Right lobe of liver (tissue), 6 donors: ENCODE data around the gene TSPOAP1. TPM values are rescaled to one million over a fixed set of nuclear protein-coding genes. Genes with fewer than 3 reads are reported as not detected.

Source experiments
- ATAC-seq, 4 donors: fragments of 200-7000 bp; cut with Tn5 transposase; one replicate each; pipeline ENCODE4 v1.9.1; 2020; ENCODE audit warnings: mild to moderate bottlenecking in 4 of 4, moderate library complexity in 4 of 4
- DNase-seq, 3 donors: peaks; one replicate each; pipeline ENCODE4 v3.0.0-alpha.2; 2020
- H3K27ac ChIP-seq, 3 donors: fragments of 200-600 bp; one replicate each; pipeline ENCODE4 v1.8.0; 2022
- H3K27me3 ChIP-seq, 2 donors: fragments of 200-600 bp; one replicate each; pipeline ENCODE4 v1.8.0; 2022
- H3K36me3 ChIP-seq, 4 donors: fragments of 200-600 bp; sonication (generic) in 1 of 4; one replicate each; pipeline versions ENCODE4 v1.5.1 to v1.8.0; 2017 to 2022; ENCODE audit warnings: control low read depth in 1 of 4
- H3K4me1 ChIP-seq, 4 donors: fragments of 200-600 bp; sonication (generic) in 1 of 4; one replicate each; pipeline versions ENCODE4 v1.5.1 to v1.8.0; 2017 to 2022; ENCODE audit warnings: control low read depth in 1 of 4
- H3K4me3 ChIP-seq, 3 donors: fragments of 200-600 bp; one replicate each; pipeline ENCODE4 v1.8.0; 2022
- H3K9me3 ChIP-seq, 4 donors: fragments of 200-600 bp; sonication (generic) in 1 of 4; one replicate each; pipeline versions ENCODE4 v1.5.1 to v1.8.0; 2017 to 2022; ENCODE audit warnings: control low read depth in 1 of 4
- CTCF ChIP-seq, 4 donors: fragments of 200-600 bp in 3 of 4; fragments of 450-650 bp in 1 of 4; IDR thresholded peaks; one replicate each; pipeline versions ENCODE4 v1.5.1 to v1.8.0; 2016 to 2022; ENCODE audit warnings: antibody characterized with exemption in 4 of 4, mild to moderate bottlenecking in 2 of 4
- POLR2A ChIP-seq: fragments of 450-650 bp; IDR thresholded peaks from one replicate; pipeline ENCODE4 v1.6.1; 2017; ENCODE audit warnings: antibody characterized with exemption, mild to moderate bottlenecking
- WGBS: methylation state at CpG from one replicate; pipeline ENCODE4 v1.1.6; 2018; ENCODE audit warnings: low coverage, low lambda C conversion rate; ENCODE audit not compliant: insufficient coverage; ENCODE audit errors: missing lambda C conversion rate; 5-methylcytosine and 5-hydroxymethylcytosine counted together
- intact Hi-C, 2 donors: fragments of 100-400 bp; cut with DNase I; formaldehyde crosslinking; loops; one replicate each; pipeline versions ENCODE4 v1.11.2 to v1.14.1; 2022
- total RNA-seq, 6 experiments: library from RNA; depleted of rRNA in 2 of 6; stranded (reverse); fragments of >200 nt in 2 of 6; fragmentation: NEBNext Ultra II Directional in 3 of 6; extraction: Animal tissue kit (Norgen Biotek cat#: 25700) in 3 of 6; gene quantifications; one replicate each; pipeline versions ENCODE4 v1.1.0 to v1.2.4, GENCODE V29; 2016 to 2023
- donor health status: DM: no; HTN: yes; CAD: no.
- donor health status: DM: no; HTN: no; CAD: no.
- donor health status: DM: no; HTN: no; CAD: no.
- donor health status: DM: no; HTN: yes; CAD: no.
- donor health status: DM: no; HTN: yes; CAD: no.

The TSPOAP1 gene
- total RNA-seq, 6 experiments from 2014 or later = 0.87 to 8.3 (median 3.8) TPM

GRCh38 chr17:58305626-58306025, 23.0 kb downstream of the TSPOAP1 start:
- intact Hi-C loops = no loop called here
- TF ChIP-seq CTCF (IDR thresholded peaks at IDR 0.05) (no peak), POLR2A (no peak)
- WGBS = 93% methylated on average over 3 of the region's 8 CpGs
- Histone ChIP-seq H3K27me3 (no peaks in the 10 kb centered on the region), H3K36me3 (no peaks in the 10 kb centered on the region), H3K4me1 (no peaks in the 10 kb centered on the region), H3K27ac (no peak overlapping the region), H3K4me3 (no peak overlapping the region), H3K9me3 (no peaks in the 10 kb centered on the region)
- ATAC-seq (no peak), DNase-seq (no peak)

- ATAC-seq = no peak
- no peaks in the 10 kb centered on the region for H3K4me1 ChIP-seq
- intact Hi-C loops = loop anchor here in 1 of 2 donors (5.0 kb wide), 1 partner anchor 142 kb away; no protein-coding TSS in a partner anchor
- peak in 1 of 3 donors; percentile 42 for DNase-seq
- H3K9me3 ChIP-seq = no peaks in the 10 kb centered on the region
- no peaks in the 10 kb centered on the region for H3K27me3 ChIP-seq
- no peak for TF ChIP-seq POLR2A
- no peak for TF ChIP-seq CTCF (IDR thresholded peaks at IDR 0.05)
- WGBS = 80% methylated on average over 1 of the region's 14 CpGs
- H3K36me3 ChIP-seq = no peaks in the 10 kb centered on the region
- no peak overlapping the region for H3K4me3 ChIP-seq
- H3K27ac ChIP-seq = no peak overlapping the region
These were observed 23.7 kb downstream of the TSPOAP1 start for GRCh38 chr17:58304750-58305486.

GRCh38 chr17:58303971-58304749, 24.4 kb downstream of the TSPOAP1 start:
- peak in 2 of 3 donors; percentile 59 to 68 for DNase-seq
- H3K36me3 ChIP-seq = no peaks in the 10 kb centered on the region
- no peaks in the 10 kb centered on the region for H3K27me3 ChIP-seq
- 41% methylated on average over 9 of the region's 10 CpGs for WGBS
- H3K4me3 ChIP-seq = no peak overlapping the region
- no peak overlapping the region for H3K27ac ChIP-seq
- TF ChIP-seq POLR2A (no peak), CTCF (IDR thresholded peaks at IDR 0.05) (peak; percentile 54 to 81 (median 64))
- ATAC-seq = peak; percentile 79 to 93 (median 90)
- no peaks in the 10 kb centered on the region for H3K4me1 ChIP-seq
- H3K9me3 ChIP-seq = no peaks in the 10 kb centered on the region
- intact Hi-C loops = loop anchor here in 1 of 2 donors (5.0 kb wide), 1 partner anchor 143 kb away; no protein-coding TSS in a partner anchor

- ATAC-seq (no peak), DNase-seq (peak in 1 of 3 donors; percentile 33)
- 76% methylated on average over 6 of the region's 9 CpGs for WGBS
These were observed 25.5 kb downstream of the TSPOAP1 start for GRCh38 chr17:58302919-58303585.

More at GRCh38 chr17:58302919-58303585, 25.5 kb downstream of the TSPOAP1 start:
- no peak overlapping the region for H3K27ac ChIP-seq
- H3K4me1 ChIP-seq = no peaks in the 10 kb centered on the region
- no peaks in the 10 kb centered on the region for H3K36me3 ChIP-seq
- H3K4me3 ChIP-seq = no peak overlapping the region
- no peaks in the 10 kb centered on the region for H3K9me3 ChIP-seq
- no peaks in the 10 kb centered on the region for H3K27me3 ChIP-seq
- intact Hi-C loops = loop anchor here in 1 of 2 donors (5.0 kb wide), 1 partner anchor 144 kb away; no protein-coding TSS in a partner anchor
- no peak for TF ChIP-seq CTCF (IDR thresholded peaks at IDR 0.05)
- TF ChIP-seq POLR2A = no peak
